ENCODE results near the gene KLF6.

KLF6 gene

GRCh38 chr10:3754727-3755439 lies 30.1 kb downstream of the KLF6 start:
- FAIRE-seq = no peak
- no peak for TF ChIP-seq CTCF (IDR thresholded peaks at IDR 0.05; ENCODE audit: insufficient read depth, missing control alignments)
- DNase-seq (ENCODE audit: insufficient read length, low spot score) = no peak

GRCh38 chr10:3750854-3751253 lies 34.2 kb downstream of the KLF6 start:
- TF ChIP-seq CTCF (IDR thresholded peaks at IDR 0.05; ENCODE audit: insufficient read depth, missing control alignments) = no peak
- no peak for DNase-seq (ENCODE audit: insufficient read length, low spot score)
- no peak for FAIRE-seq

GRCh38 chr10:3750006-3750816 lies 34.8 kb downstream of the KLF6 start:
- no peak for TF ChIP-seq CTCF (IDR thresholded peaks at IDR 0.05; ENCODE audit: insufficient read depth, missing control alignments)
- no peak for DNase-seq (ENCODE audit: insufficient read length, low spot score)
- FAIRE-seq = no peak

GRCh38 chr10:3749600-3749999 lies 35.4 kb downstream of the KLF6 start:
- no peak for DNase-seq (ENCODE audit: insufficient read length, low spot score)
- TF ChIP-seq CTCF (IDR thresholded peaks at IDR 0.05; ENCODE audit: insufficient read depth, missing control alignments) = no peak
- no peak for FAIRE-seq

- TF ChIP-seq CTCF (IDR thresholded peaks at IDR 0.05; ENCODE audit: insufficient read depth, missing control alignments) = no peak
- no peak for FAIRE-seq
These were observed 36.0 kb downstream of the KLF6 start for GRCh38 chr10:3749011-3749410.

GRCh38 chr10:3748484-3748883 lies 36.5 kb downstream of the KLF6 start:
- no peak for FAIRE-seq
- no peak for DNase-seq (ENCODE audit: insufficient read length, low spot score)
- TF ChIP-seq CTCF (IDR thresholded peaks at IDR 0.05; ENCODE audit: insufficient read depth, missing control alignments) = no peak

More at GRCh38 chr10:3749011-3749410, 36.0 kb downstream of the KLF6 start:
- DNase-seq (ENCODE audit: insufficient read length, low spot score) = no peak

GRCh38 chr10:3747984-3748383 lies 37.0 kb downstream of the KLF6 start:
- FAIRE-seq = no peak
- no peak for DNase-seq (ENCODE audit: insufficient read length, low spot score)
- no peak for TF ChIP-seq CTCF (IDR thresholded peaks at IDR 0.05; ENCODE audit: insufficient read depth, missing control alignments)
